ENCODE measurements around the gene AUTS2.

Gene AUTS2

DNA sequence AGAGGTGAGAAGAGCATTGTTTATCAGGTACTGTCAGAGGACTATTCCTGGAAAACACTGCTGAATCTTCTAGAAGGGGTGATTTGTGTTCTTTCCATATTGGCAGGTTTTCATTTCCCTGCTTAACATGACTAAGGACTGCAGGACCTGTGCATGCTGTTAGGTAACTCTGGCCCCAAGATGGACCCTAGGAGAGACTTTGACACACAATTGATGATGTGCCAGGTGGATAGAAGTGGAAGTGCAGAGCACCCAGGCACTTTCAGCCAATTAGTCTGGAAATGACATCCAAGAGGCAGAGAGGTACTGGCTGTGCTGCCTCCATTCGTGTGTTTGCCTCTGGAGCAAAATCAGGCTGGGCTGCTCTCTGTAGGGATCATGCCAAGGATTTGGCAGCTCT is 1037.4 kb downstream of the AUTS2 start:
- no peaks in the 10 kb centered on the region for H3K27me3 ChIP-seq (ENCODE audit: insufficient read depth, low read length)
- WGBS, result 88% methylated on average over 1 of the region's 1 CpG
- no peaks in the 10 kb centered on the region for H3K36me3 ChIP-seq (ENCODE audit: insufficient read depth, low read length)
- H3K9me3 ChIP-seq (ENCODE audit: insufficient read depth, low read depth, low read length), result no peaks in the 10 kb centered on the region
- no peak overlapping the region for H3K9ac ChIP-seq (ENCODE audit: low read depth, low read length)
- H3K4me1 ChIP-seq (ENCODE audit: insufficient read depth, low read length), result peaks cover 30% of the 10 kb centered on the region
- H3K4me3 ChIP-seq (ENCODE audit: low read length), result no peak overlapping the region
- H3K27ac ChIP-seq (ENCODE audit: low read depth, low read length), result no peak overlapping the region

DNA sequence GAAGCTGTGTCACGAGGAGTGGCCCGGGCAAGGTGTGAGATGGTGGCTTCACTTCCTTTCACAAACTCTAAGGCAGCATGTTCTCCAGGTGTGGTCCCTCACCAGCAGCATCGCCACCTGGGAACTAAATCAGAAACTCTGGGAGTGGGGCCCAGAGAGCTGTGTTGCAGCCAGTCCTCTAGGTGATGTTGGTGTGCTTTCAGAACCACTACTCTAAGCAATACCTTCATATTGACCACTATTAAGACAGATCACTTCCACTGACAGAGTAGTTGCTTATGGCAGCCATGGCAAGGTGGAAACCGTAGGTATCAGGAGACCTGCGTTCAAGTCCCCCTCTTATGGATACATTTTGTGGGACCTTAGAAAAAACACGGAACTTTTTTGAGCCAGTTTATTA is 1037.9 kb downstream of the AUTS2 start:
- Histone ChIP-seq H3K9me3 (ENCODE audit: insufficient read depth, low read depth, low read length) (no peaks in the 10 kb centered on the region), H3K4me1 (ENCODE audit: insufficient read depth, low read length) (peaks cover 27% of the 10 kb centered on the region), H3K27ac (ENCODE audit: low read depth, low read length) (no peak overlapping the region), H3K27me3 (ENCODE audit: insufficient read depth, low read length) (no peaks in the 10 kb centered on the region), H3K9ac (ENCODE audit: low read depth, low read length) (no peak overlapping the region), H3K36me3 (ENCODE audit: insufficient read depth, low read length) (no peaks in the 10 kb centered on the region), H3K4me3 (ENCODE audit: low read length) (no peak overlapping the region)
- WGBS, result 94% methylated on average over 6 of the region's 6 CpGs

DNA sequence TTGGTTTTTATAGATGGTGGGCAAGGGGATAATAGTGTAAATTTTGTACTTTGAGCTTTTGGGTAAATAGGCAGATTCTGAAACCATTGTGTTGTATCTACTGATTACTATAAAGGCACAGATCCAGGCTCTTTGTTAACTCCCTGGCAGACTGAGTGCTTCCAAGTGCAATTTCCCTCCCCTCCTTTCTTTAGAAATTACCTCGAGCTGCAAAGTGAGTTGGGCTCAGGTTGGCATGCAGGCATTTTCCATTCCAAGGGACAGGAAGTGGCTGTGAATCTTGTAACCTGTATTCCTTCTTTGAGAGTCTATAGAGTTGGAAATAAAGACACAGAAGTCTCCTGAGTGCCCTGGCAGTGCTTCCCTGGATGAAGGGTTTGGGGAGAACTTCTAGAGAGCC is 1039.5 kb downstream of the AUTS2 start:
- no peak overlapping the region for H3K27ac ChIP-seq (ENCODE audit: low read depth, low read length)
- no peaks in the 10 kb centered on the region for H3K27me3 ChIP-seq (ENCODE audit: insufficient read depth, low read length)
- H3K4me1 ChIP-seq (ENCODE audit: insufficient read depth, low read length), result peaks cover 13% of the 10 kb centered on the region
- WGBS, result 5% methylated on average over 1 of the region's 1 CpG
- H3K9me3 ChIP-seq (ENCODE audit: insufficient read depth, low read depth, low read length), result no peaks in the 10 kb centered on the region
- no peak overlapping the region for H3K4me3 ChIP-seq (ENCODE audit: low read length)
- no peak overlapping the region for H3K9ac ChIP-seq (ENCODE audit: low read depth, low read length)
- no peaks in the 10 kb centered on the region for H3K36me3 ChIP-seq (ENCODE audit: insufficient read depth, low read length)

DNA sequence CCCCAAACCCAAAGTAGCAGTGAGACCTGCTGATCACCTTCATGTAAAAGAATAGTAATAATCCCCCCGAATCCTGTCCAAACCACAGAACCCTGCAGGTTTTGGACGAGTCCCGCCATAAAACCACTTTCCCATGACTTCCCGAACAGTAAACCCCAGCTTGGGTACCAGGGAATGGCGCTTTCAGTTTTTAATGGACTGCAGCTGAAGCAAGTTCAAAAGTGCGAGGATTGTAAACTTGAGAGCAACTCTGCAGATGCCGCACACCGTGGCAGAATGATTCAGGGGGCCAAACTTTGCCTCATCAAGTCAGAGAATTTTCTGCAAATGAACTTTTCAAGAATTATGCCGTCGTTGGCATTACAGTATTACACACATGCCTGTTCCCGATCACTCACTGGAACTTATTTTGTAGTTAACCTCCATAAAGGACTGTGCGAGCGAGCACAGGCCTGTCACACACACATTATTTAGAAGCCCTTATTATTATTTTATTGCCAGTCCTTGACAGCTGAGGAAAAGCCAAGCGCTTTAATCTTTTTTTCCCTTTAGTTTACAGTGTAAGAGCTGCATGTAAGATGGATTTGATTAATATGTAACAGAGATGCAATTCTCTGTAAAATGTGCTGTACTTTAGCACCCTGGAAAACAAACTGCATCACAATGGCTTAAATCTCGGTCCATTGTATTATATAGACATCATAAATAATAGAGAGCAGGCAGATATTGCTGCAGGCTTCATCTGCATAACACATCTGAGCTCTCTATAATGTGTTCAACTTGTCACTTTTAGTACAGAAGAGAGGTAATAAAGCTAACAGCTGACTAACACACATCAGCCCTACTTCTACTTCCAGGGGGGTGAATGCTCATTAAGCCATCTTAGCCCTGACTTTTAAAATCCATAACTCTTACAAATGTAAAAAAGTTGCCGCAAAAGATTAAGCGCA is 1040.2 kb downstream of the AUTS2 start:
- no peak overlapping the region for H3K4me3 ChIP-seq (ENCODE audit: low read length)
- 89% methylated on average over 16 of the region's 17 CpGs for WGBS

GRCh38 chr7:70640266-70640833 is 1042.1 kb downstream of the AUTS2 start:
- H3K27me3 ChIP-seq (ENCODE audit: insufficient read depth, low read length), result no peaks in the 10 kb centered on the region
- H3K4me1 ChIP-seq (ENCODE audit: insufficient read depth, low read length), result peaks cover 20% of the 10 kb centered on the region
- H3K36me3 ChIP-seq (ENCODE audit: insufficient read depth, low read length), result no peaks in the 10 kb centered on the region
- H3K9ac ChIP-seq (ENCODE audit: low read depth, low read length), result no peak overlapping the region
- H3K4me3 ChIP-seq (ENCODE audit: low read length), result no peak overlapping the region
- WGBS, result 92% methylated on average over 4 of the region's 5 CpGs
- H3K9me3 ChIP-seq (ENCODE audit: insufficient read depth, low read depth, low read length), result no peaks in the 10 kb centered on the region
- H3K27ac ChIP-seq (ENCODE audit: low read depth, low read length), result no peak overlapping the region

More for the DNA sequence above, 1040.2 kb downstream of the AUTS2 start:
- H3K9me3 ChIP-seq (ENCODE audit: insufficient read depth, low read depth, low read length), result no peaks in the 10 kb centered on the region
- H3K27me3 ChIP-seq (ENCODE audit: insufficient read depth, low read length), result no peaks in the 10 kb centered on the region
- H3K4me1 ChIP-seq (ENCODE audit: insufficient read depth, low read length), result peaks cover 13% of the 10 kb centered on the region
- no peaks in the 10 kb centered on the region for H3K36me3 ChIP-seq (ENCODE audit: insufficient read depth, low read length)
- no peak overlapping the region for H3K27ac ChIP-seq (ENCODE audit: low read depth, low read length)
- no peak overlapping the region for H3K9ac ChIP-seq (ENCODE audit: low read depth, low read length)

DNA sequence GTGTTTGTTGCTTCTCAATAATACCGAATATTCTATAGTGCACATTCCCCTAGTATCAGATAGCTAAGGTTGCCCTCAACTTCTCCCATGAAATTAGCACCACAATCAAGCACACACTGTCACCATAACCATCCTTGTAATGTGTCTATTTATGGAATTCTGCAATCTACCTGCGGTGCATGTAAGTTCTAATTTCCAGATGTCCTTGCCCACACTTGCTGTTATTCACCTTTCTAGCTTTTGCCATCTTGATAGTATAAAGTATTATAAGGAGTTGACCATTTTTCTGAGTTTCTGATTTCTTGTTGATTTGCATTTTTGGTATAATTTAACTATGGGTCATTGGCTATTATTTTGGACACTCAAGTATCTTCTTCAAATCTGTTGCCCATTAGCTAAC is 1043.6 kb downstream of the AUTS2 start:
- WGBS, result 96% methylated on average over 2 of the region's 2 CpGs
- Histone ChIP-seq H3K4me3 (ENCODE audit: low read length) (no peak overlapping the region), H3K4me1 (ENCODE audit: insufficient read depth, low read length) (peaks cover 20% of the 10 kb centered on the region), H3K9me3 (ENCODE audit: insufficient read depth, low read depth, low read length) (no peaks in the 10 kb centered on the region), H3K36me3 (ENCODE audit: insufficient read depth, low read length) (no peaks in the 10 kb centered on the region), H3K27ac (ENCODE audit: low read depth, low read length) (no peak overlapping the region), H3K27me3 (ENCODE audit: insufficient read depth, low read length) (no peaks in the 10 kb centered on the region), H3K9ac (ENCODE audit: low read depth, low read length) (no peak overlapping the region)

GRCh38 chr7:70645279-70645678 is 1047.0 kb downstream of the AUTS2 start:
- Histone ChIP-seq H3K9ac (ENCODE audit: low read depth, low read length) (no peak overlapping the region), H3K27me3 (ENCODE audit: insufficient read depth, low read length) (no peaks in the 10 kb centered on the region), H3K36me3 (ENCODE audit: insufficient read depth, low read length) (no peaks in the 10 kb centered on the region), H3K27ac (ENCODE audit: low read depth, low read length) (no peak overlapping the region), H3K4me1 (ENCODE audit: insufficient read depth, low read length) (peaks cover 6% of the 10 kb centered on the region; the same call in 1 of the 2 replicates), H3K9me3 (ENCODE audit: insufficient read depth, low read depth, low read length) (no peaks in the 10 kb centered on the region), H3K4me3 (ENCODE audit: low read length) (no peak overlapping the region)
- WGBS, result 83% methylated on average over 8 of the region's 8 CpGs

GRCh38 chr7:70645876-70646351 is 1047.6 kb downstream of the AUTS2 start:
- WGBS, result 71% methylated on average over 10 of the region's 10 CpGs
- no peak overlapping the region for H3K27ac ChIP-seq (ENCODE audit: low read depth, low read length)
- H3K9me3 ChIP-seq (ENCODE audit: insufficient read depth, low read depth, low read length), result no peaks in the 10 kb centered on the region
- no peak overlapping the region for H3K4me3 ChIP-seq (ENCODE audit: low read length)
- no peaks in the 10 kb centered on the region for H3K36me3 ChIP-seq (ENCODE audit: insufficient read depth, low read length)
- H3K9ac ChIP-seq (ENCODE audit: low read depth, low read length), result no peak overlapping the region
- no peaks in the 10 kb centered on the region for H3K27me3 ChIP-seq (ENCODE audit: insufficient read depth, low read length)
- peaks cover 6% of the 10 kb centered on the region; the same call in 1 of the 2 replicates for H3K4me1 ChIP-seq (ENCODE audit: insufficient read depth, low read length)

- 92% methylated on average over 14 of the region's 14 CpGs for WGBS
- H3K27ac ChIP-seq (ENCODE audit: low read depth, low read length), result no peak overlapping the region
- H3K4me1 ChIP-seq (ENCODE audit: insufficient read depth, low read length), result peaks cover 6% of the 10 kb centered on the region; the same call in 1 of the 2 replicates
- H3K9me3 ChIP-seq (ENCODE audit: insufficient read depth, low read depth, low read length), result no peaks in the 10 kb centered on the region
- no peaks in the 10 kb centered on the region for H3K27me3 ChIP-seq (ENCODE audit: insufficient read depth, low read length)
- H3K4me3 ChIP-seq (ENCODE audit: low read length), result no peak overlapping the region
- H3K36me3 ChIP-seq (ENCODE audit: insufficient read depth, low read length), result no peaks in the 10 kb centered on the region
- no peak overlapping the region for H3K9ac ChIP-seq (ENCODE audit: low read depth, low read length)
Observed at GRCh38 chr7:70646536-70647248, 1048.4 kb downstream of the AUTS2 start.

DNA sequence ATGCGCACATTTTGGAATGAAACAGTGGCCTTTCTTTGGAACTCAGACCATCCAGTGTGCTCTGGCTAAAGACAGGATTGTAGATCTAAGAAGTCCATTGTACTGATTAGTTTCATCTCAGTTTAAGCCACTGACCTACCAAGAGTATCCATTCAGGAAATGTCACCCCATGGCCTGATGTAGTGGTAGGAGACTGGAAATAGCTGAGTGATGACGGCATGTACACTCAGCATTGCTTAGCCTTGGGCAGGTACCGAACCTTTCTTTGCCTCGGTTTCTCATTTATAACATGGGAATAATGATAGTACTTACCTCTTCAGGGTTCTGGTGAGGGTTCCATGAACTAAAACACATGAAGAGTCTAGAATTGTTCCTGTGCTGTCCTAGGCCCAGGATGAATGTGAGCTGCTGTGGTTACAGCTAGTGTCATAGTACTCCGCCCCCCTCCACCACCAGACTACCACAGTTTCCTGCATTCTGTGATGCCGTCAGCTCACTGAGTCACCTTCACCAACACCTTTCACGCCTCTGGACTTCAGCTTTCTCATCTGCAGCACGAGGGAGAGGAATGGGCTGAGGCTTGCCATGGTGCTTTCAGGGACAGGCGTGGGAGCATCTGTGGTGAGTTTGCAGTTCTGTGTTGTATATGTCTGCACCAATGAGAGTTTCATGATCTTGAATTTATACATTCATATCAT is 1049.7 kb downstream of the AUTS2 start:
- Histone ChIP-seq H3K27ac (ENCODE audit: low read depth, low read length) (no peak overlapping the region), H3K4me1 (ENCODE audit: insufficient read depth, low read length) (peaks cover 6% of the 10 kb centered on the region; the same call in 1 of the 2 replicates), H3K9me3 (ENCODE audit: insufficient read depth, low read depth, low read length) (no peaks in the 10 kb centered on the region), H3K27me3 (ENCODE audit: insufficient read depth, low read length) (no peaks in the 10 kb centered on the region), H3K36me3 (ENCODE audit: insufficient read depth, low read length) (no peaks in the 10 kb centered on the region), H3K4me3 (ENCODE audit: low read length) (no peak overlapping the region), H3K9ac (ENCODE audit: low read depth, low read length) (no peak overlapping the region)
- WGBS, result 78% methylated on average over 9 of the region's 9 CpGs
